HEK293T (cell line): ENCODE data around the gene C12orf56.

Experiments used
- ARNT ChIP-seq: fragments of 450-650 bp; IDR thresholded peaks from 2 replicates; pipeline ENCODE4 v1.6.1; 2017; ENCODE audit warnings: mild to moderate bottlenecking
- BHLHE40 ChIP-seq: fragments of 450-650 bp; IDR thresholded peaks from 2 replicates; pipeline ENCODE4 v1.6.1; 2016; ENCODE audit warnings: mild to moderate bottlenecking, moderate library complexity, borderline replicate concordance
- CTBP1 ChIP-seq: fragments of 450-650 bp; IDR thresholded peaks from 2 replicates; pipeline ENCODE4 v1.6.1; 2016; ENCODE audit warnings: borderline replicate concordance
- ELF4 ChIP-seq: fragments of 450-650 bp; IDR thresholded peaks from 2 replicates; pipeline ENCODE4 v1.6.1; 2017; ENCODE audit warnings: antibody characterized with exemption
- FOXA1 ChIP-seq: fragments of 450-650 bp; IDR thresholded peaks from 2 replicates; pipeline ENCODE4 v1.6.1; 2016; ENCODE audit warnings: mild to moderate bottlenecking
- FOXM1 ChIP-seq: fragments of 450-650 bp; IDR thresholded peaks from 2 replicates; pipeline ENCODE4 v1.6.1; 2017; ENCODE audit warnings: mild to moderate bottlenecking, borderline replicate concordance
- HDGF ChIP-seq: fragments of 450-650 bp; IDR thresholded peaks from 2 replicates; pipeline ENCODE4 v1.6.1; 2017; ENCODE audit warnings: antibody characterized with exemption, borderline replicate concordance
- L3MBTL2 ChIP-seq: fragments of 450-650 bp; conservative IDR thresholded peaks from 2 replicates; pipeline ENCODE4 v1.6.1; 2016; ENCODE audit warnings: mild to moderate bottlenecking
- NFRKB ChIP-seq: fragments of 450-650 bp; IDR thresholded peaks from 2 replicates; pipeline ENCODE4 v1.6.1; 2016; ENCODE audit warnings: mild to moderate bottlenecking, moderate library complexity
- PKNOX1 ChIP-seq: fragments of 450-650 bp; IDR thresholded peaks from 2 replicates; pipeline ENCODE4 v1.6.1; 2016
- SP1 ChIP-seq: fragments of 450-650 bp; IDR thresholded peaks from 2 replicates; pipeline ENCODE4 v1.6.1; 2017
- SUZ12 ChIP-seq: fragments of 450-650 bp; IDR thresholded peaks from 2 replicates; pipeline ENCODE4 v1.6.1; 2016; ENCODE audit warnings: mild to moderate bottlenecking
- ZNF384 ChIP-seq: fragments of 450-650 bp; IDR thresholded peaks from 2 replicates; pipeline ENCODE4 v1.6.1; 2016

GRCh38 chr12:64400041-64400440 lies 9.5 kb upstream of the C12orf56 start:
- TF ChIP-seq ZNF384: no peak
- no peak for TF ChIP-seq L3MBTL2
- no peak for TF ChIP-seq SP1
- TF ChIP-seq NFRKB: no peak
- TF ChIP-seq BHLHE40: no peak
- no peak for TF ChIP-seq CTBP1
- no peak for TF ChIP-seq ARNT
- TF ChIP-seq SUZ12: no peak
- TF ChIP-seq ELF4: no peak
- TF ChIP-seq FOXM1: no peak
- no peak for TF ChIP-seq PKNOX1
- no peak for TF ChIP-seq HDGF
- TF ChIP-seq FOXA1: no peak
